ENCODE data around the gene CILP. TPM values are rescaled to one million over a fixed set of nuclear protein-coding genes. Genes with fewer than 3 reads are reported as not detected.
A peak's percentile ranks its signal among the peaks of the same experiment; 100 is the strongest.

CILP gene
- total and polyA plus RNA-seq, 2 of the 13 experiments (the other 11 are each of a cell fraction or from before 2014, with no cell fraction given) = 0.03 TPM; not detected in 1

DNA sequence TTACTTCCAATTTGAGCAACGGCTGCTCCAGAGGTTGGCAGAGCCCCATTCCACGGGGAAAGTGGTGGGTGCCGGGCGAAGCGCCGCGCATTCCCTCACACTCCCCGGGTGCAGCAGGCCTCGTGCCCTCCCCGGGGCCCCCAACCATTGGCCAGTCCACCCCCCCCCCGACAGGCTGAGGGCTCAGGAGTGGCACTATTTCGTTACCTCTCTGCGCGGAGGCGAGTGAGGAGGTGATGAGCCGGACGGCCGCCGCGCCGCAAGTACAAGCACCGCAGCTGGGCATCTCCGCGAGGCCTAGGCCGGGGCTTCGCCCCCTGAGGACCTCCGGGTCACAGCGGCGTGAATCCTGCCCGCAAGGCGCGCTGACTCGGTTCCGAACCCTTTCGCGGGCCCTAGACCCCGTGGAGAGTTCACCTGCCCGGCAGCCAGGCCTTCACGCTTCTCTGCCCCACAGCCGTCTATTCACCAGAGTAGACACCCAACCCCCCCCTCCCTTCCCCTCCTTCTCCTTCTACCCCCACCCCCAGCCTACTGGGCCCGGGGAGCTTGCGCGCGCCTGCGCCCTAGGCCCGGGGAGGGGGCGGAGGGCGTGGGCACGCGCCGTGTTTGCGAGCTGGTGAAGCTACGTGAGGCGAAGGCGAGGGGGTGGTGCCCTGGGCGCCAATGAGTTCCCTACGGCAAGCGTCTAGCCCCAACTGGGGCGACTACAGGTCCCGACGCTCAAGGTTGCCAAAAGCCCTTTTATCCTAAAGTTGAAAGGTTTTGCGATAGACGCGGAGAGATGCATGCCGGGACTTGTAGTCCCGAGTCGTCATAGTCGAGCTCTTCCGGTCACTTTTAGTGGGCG lies 26.2 kb downstream of the CILP start, which contains the start of gene CLPX (continued):
- TF ChIP-seq ZSCAN30 (CRISPR knock-in tag; IDR thresholded peaks at IDR 0.05) (no peak), SYNCRIP (IDR thresholded peaks at IDR 0.05; ENCODE audit: insufficient read depth, low read depth, low read length) (no peak), MZF1 (CRISPR knock-in tag; IDR thresholded peaks at IDR 0.05; ENCODE audit: borderline replicate concordance) (no peak), ZNF441 (CRISPR knock-in tag; IDR thresholded peaks at IDR 0.05; ENCODE audit: borderline replicate concordance) (peak; percentile 52; the same call in 1 of the 2 replicates), HES4 (CRISPR knock-in tag; IDR thresholded peaks at IDR 0.05; ENCODE audit: borderline replicate concordance) (peak; percentile 76; the same call in 1 of the 2 replicates), HNRNPL (IDR thresholded peaks at IDR 0.05; ENCODE audit: low read depth, low read length) (0 out of 2 replicates have a peak, but pooled peaks have one; percentile 14), SP4 (CRISPR knock-in tag; IDR thresholded peaks at IDR 0.05) (no peak), ZFP90 (CRISPR knock-in tag; IDR thresholded peaks at IDR 0.05; ENCODE audit: borderline replicate concordance) (peak; percentile 77), NFKBIZ (CRISPR knock-in tag; IDR thresholded peaks at IDR 0.05) (0 out of 2 replicates have a peak, but pooled peaks have one; percentile 35), LBX2 (CRISPR knock-in tag; IDR thresholded peaks at IDR 0.05; ENCODE audit: borderline replicate concordance) (no peak), ZSCAN29 (CRISPR knock-in tag; conservative IDR thresholded peaks at IDR 0.05) (no peak; the same call in 1 of the 2 replicates), ZNF644 (CRISPR knock-in tag; IDR thresholded peaks at IDR 0.05; ENCODE audit: low read depth) (no peak), ZNF3 (CRISPR knock-in tag; IDR thresholded peaks at IDR 0.05) (no peak; the same call in 1 of the 2 replicates), ZEB1 (IDR thresholded peaks at IDR 0.05; ENCODE audit: insufficient replicate concordance, low read depth) (no peak), ZNF83 (CRISPR knock-in tag; IDR thresholded peaks at IDR 0.05; ENCODE audit: borderline replicate concordance) (no peak), ZNF749 (CRISPR knock-in tag; IDR thresholded peaks at IDR 0.05; ENCODE audit: borderline replicate concordance) (no peak; the same call in 1 of the 2 replicates), GPN1 (CRISPR knock-in tag; IDR thresholded peaks at IDR 0.05; ENCODE audit: borderline replicate concordance) (no peak), SPEN (CRISPR knock-in tag; IDR thresholded peaks at IDR 0.05; ENCODE audit: low read depth) (no peak), ZSCAN31 (CRISPR knock-in tag; IDR thresholded peaks at IDR 0.05; ENCODE audit: low read depth) (peak; percentile 50; the same call in 1 of the 2 replicates), ZNF589 (CRISPR knock-in tag; conservative IDR thresholded peaks at IDR 0.05) (no peak), ZFP62 (CRISPR knock-in tag; IDR thresholded peaks at IDR 0.05) (no peak), SIX4 (CRISPR knock-in tag; IDR thresholded peaks at IDR 0.05) (no peak), ZNF781 (CRISPR knock-in tag; IDR thresholded peaks at IDR 0.05; ENCODE audit: borderline replicate concordance, not compliant biosample characterization) (peak; percentile 76)
- TF ChIP-seq, protein P1, sequence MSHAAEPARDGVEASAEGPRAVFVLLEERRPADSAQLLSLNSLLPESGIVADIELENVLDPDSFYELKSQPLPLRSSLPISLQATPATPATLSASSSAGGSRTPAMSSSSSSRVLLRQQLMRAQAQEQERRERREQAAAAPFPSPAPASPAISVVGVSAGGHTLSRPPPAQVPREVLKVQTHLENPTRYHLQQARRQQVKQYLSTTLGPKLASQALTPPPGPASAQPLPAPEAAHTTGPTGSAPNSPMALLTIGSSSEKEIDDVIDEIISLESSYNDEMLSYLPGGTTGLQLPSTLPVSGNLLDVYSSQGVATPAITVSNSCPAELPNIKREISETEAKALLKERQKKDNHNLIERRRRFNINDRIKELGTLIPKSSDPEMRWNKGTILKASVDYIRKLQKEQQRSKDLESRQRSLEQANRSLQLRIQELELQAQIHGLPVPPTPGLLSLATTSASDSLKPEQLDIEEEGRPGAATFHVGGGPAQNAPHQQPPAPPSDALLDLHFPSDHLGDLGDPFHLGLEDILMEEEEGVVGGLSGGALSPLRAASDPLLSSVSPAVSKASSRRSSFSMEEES (CRISPR knock-in tag; IDR thresholded peaks at IDR 0.05) = no peak; the same call in 1 of the 2 replicates
- TF ChIP-seq, protein P2, sequence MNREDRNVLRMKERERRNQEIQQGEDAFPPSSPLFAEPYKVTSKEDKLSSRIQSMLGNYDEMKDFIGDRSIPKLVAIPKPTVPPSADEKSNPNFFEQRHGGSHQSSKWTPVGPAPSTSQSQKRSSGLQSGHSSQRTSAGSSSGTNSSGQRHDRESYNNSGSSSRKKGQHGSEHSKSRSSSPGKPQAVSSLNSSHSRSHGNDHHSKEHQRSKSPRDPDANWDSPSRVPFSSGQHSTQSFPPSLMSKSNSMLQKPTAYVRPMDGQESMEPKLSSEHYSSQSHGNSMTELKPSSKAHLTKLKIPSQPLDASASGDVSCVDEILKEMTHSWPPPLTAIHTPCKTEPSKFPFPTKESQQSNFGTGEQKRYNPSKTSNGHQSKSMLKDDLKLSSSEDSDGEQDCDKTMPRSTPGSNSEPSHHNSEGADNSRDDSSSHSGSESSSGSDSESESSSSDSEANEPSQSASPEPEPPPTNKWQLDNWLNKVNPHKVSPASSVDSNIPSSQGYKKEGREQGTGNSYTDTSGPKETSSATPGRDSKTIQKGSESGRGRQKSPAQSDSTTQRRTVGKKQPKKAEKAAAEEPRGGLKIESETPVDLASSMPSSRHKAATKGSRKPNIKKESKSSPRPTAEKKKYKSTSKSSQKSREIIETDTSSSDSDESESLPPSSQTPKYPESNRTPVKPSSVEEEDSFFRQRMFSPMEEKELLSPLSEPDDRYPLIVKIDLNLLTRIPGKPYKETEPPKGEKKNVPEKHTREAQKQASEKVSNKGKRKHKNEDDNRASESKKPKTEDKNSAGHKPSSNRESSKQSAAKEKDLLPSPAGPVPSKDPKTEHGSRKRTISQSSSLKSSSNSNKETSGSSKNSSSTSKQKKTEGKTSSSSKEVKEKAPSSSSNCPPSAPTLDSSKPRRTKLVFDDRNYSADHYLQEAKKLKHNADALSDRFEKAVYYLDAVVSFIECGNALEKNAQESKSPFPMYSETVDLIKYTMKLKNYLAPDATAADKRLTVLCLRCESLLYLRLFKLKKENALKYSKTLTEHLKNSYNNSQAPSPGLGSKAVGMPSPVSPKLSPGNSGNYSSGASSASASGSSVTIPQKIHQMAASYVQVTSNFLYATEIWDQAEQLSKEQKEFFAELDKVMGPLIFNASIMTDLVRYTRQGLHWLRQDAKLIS (CRISPR knock-in tag; IDR thresholded peaks at IDR 0.05) = no peak; the same call in 1 of the 2 replicates
